Measurements from ENCODE around the gene CCDC92. TPM values are rescaled to one million over a fixed set of nuclear protein-coding genes. Genes with fewer than 3 reads are reported as not detected.

Gene CCDC92
- total and polyA plus RNA-seq, 2 of the 8 experiments (the other 6 are each of a cell fraction or from before 2014, with no cell fraction given), result 0.43 to 0.51 TPM

- no peak for TF ChIP-seq E2F6 (IDR thresholded peaks at IDR 0.05)
Measured at GRCh38 chr12:123992118-123992825, 19.6 kb upstream of the CCDC92 start (continued).
